HG02884 (cell line): Measurements from ENCODE around the gene GPR142.
"Not testable (repeated sequence)": the region's sequence is repeated elsewhere in the genome, so short reads cannot be mapped to it uniquely, and the experiment has no call there.

Experiments used
- ATAC-seq: cut with Tn5 transposase; IDR thresholded peaks from one replicate; pipeline ENCODE4 v1.9.1; 2021; ENCODE audit warnings: mild to moderate bottlenecking, moderate library complexity; ENCODE audit not compliant: unreplicated experiment

The GPR142 gene

GRCh38 chr17:74390680-74391653, 23.7 kb downstream of the GPR142 start:
- no peak for ATAC-seq

GRCh38 chr17:74391771-74392170, 24.5 kb downstream of the GPR142 start:
- no peak for ATAC-seq

GRCh38 chr17:74392848-74393247, 25.5 kb downstream of the GPR142 start:
- no peak for ATAC-seq

- ATAC-seq: no peak
Measured at GRCh38 chr17:74393346-74393942, 26.1 kb downstream of the GPR142 start.

- ATAC-seq: no peak
Measured at GRCh38 chr17:74394275-74394950, 27.1 kb downstream of the GPR142 start.

GRCh38 chr17:74394977-74395376, 27.7 kb downstream of the GPR142 start:
- no peak for ATAC-seq

- ATAC-seq: no peak
Measured at GRCh38 chr17:74396567-74396966, 29.3 kb downstream of the GPR142 start.

- ATAC-seq: no peak
Measured at GRCh38 chr17:74402048-74402447, 34.7 kb downstream of the GPR142 start.

GRCh38 chr17:74403512-74404137, 36.3 kb downstream of the GPR142 start:
- no peak for ATAC-seq

GRCh38 chr17:74404218-74404617, 36.9 kb downstream of the GPR142 start:
- no peak for ATAC-seq

- no peak for ATAC-seq
Measured at GRCh38 chr17:74404789-74405188, 37.5 kb downstream of the GPR142 start.

- ATAC-seq: not testable (repeated sequence)
Measured at GRCh38 chr17:74405311-74405710, 38.0 kb downstream of the GPR142 start.

- no peak for ATAC-seq
Measured at GRCh38 chr17:74407384-74407783, 40.1 kb downstream of the GPR142 start.

- no peak for ATAC-seq
Measured at GRCh38 chr17:74408262-74408661, 41.0 kb downstream of the GPR142 start.

- no peak for ATAC-seq
Measured at GRCh38 chr17:74408815-74409214, 41.5 kb downstream of the GPR142 start.

GRCh38 chr17:74410001-74410443, 42.7 kb downstream of the GPR142 start:
- ATAC-seq: no peak

GRCh38 chr17:74412581-74412980, 45.3 kb downstream of the GPR142 start:
- no peak for ATAC-seq

- ATAC-seq: no peak
Measured at GRCh38 chr17:74413491-74413890, 46.2 kb downstream of the GPR142 start.

- no peak for ATAC-seq
Measured at GRCh38 chr17:74414510-74414909, 47.2 kb downstream of the GPR142 start.

GRCh38 chr17:74415608-74416396, 48.5 kb downstream of the GPR142 start:
- ATAC-seq: no peak
